Choroid plexus epithelial cell (primary cell): Measurements from ENCODE around the gene RTL1.

ENCODE experiments used
- DNase-seq: peaks from one replicate; pipeline ENCODE4 v3.0.0-alpha.2; 2010; ENCODE audit warnings: low read depth
- H3K4me3 ChIP-seq: 2 replicates; pipeline ENCODE4 v1.5.1; 2011; ENCODE audit warnings: low read depth, mild to moderate bottlenecking, control low read depth, low read length, moderate library complexity
- TF ChIP-seq, protein P1 (sequence below): conservative IDR thresholded peaks from 2 replicates; pipeline ENCODE4 v1.5.1; 2011; ENCODE audit warnings: low read depth, mild to moderate bottlenecking, control low read depth, inconsistent platforms, low read length, moderate library complexity

Gene RTL1

DNA sequence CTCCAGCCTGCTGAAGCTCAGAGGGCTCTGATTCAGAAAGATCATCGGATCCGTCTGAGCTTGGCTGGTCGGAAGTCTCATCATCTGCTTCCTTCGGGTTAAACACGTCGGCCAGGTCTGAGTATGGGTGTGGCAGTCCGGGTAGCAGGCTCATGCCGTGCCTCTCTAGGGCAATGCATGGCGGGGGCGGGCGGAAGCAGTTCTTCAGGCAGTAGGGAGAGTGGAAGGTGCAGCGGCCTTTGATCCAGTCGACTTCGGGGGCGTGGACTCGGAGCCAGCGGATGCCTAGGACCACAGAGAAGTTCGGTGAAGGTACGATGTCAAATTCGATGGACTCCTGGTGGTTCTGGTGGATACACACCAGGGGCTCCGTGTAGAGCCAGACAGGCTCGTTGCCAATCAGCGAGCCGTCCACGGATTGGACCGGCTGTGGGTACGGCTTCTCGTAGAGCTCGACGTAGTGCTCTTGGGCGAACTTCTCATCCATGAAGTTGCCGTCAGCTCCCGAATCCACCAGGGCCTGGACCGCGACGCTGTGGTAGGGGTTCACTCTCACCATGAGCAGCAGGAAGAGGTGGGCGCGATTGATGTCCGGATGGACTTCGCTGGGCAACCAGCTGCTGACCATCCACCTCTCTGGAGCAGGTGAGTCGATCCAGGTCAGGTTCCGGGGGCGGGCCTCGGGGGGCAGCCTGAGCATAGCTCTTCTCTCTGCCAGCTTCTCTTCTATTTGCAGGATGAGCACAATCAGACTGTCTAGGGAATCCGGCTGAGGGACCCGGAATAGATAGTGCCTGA is 20.3 kb downstream of the RTL1 start:
- no peak overlapping the region for H3K4me3 ChIP-seq
- no peak for DNase-seq
- TF ChIP-seq, protein P1, sequence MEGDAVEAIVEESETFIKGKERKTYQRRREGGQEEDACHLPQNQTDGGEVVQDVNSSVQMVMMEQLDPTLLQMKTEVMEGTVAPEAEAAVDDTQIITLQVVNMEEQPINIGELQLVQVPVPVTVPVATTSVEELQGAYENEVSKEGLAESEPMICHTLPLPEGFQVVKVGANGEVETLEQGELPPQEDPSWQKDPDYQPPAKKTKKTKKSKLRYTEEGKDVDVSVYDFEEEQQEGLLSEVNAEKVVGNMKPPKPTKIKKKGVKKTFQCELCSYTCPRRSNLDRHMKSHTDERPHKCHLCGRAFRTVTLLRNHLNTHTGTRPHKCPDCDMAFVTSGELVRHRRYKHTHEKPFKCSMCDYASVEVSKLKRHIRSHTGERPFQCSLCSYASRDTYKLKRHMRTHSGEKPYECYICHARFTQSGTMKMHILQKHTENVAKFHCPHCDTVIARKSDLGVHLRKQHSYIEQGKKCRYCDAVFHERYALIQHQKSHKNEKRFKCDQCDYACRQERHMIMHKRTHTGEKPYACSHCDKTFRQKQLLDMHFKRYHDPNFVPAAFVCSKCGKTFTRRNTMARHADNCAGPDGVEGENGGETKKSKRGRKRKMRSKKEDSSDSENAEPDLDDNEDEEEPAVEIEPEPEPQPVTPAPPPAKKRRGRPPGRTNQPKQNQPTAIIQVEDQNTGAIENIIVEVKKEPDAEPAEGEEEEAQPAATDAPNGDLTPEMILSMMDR = no peak

DNA sequence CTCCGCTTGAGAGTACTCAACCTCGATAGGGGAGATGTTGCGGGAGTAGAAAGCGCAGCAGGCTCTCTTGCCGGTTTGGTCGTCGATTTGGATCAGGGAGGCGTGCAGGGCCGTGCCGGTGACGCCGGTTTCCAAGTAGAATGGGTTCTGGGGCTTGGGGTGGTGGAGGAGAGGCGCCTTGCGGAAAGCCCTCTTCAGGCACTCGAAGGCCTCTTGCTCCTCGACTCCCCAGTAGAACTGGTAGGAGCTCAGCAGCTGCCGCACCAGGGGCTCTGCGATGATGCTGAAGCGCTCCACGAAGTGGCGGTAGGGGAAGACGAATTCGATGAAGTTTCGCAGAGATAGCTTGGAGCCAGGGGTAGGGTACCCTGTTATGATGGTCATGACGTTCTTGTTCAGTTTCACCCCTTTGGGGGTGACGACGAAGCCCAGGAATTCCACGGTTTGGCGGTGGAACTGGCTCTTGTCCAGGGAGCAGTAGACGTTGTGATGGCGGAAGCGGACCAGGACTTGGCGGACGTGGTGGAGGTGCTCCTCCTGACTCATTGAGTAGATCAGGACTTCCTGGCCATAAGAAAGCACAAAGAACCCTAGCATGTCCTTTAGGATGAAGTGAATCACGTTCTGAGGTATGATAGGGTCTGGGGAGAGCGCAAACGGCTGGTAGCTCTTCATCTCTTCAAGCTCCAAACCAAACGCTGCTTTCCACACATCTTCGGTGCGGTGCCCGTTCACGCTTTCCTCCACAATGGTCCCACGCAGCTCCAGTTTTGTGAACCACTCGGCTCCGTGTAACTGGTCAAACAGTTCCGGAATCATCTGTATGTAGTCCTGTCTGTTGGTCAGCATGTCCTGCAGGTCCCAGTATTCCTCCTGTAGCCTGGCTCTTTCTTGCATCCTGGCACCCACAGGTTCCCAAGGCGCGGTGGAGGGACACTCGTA is 21.2 kb downstream of the RTL1 start:
- DNase-seq = no peak
- no peak overlapping the region for H3K4me3 ChIP-seq
- TF ChIP-seq, protein P1 = no peak

DNA sequence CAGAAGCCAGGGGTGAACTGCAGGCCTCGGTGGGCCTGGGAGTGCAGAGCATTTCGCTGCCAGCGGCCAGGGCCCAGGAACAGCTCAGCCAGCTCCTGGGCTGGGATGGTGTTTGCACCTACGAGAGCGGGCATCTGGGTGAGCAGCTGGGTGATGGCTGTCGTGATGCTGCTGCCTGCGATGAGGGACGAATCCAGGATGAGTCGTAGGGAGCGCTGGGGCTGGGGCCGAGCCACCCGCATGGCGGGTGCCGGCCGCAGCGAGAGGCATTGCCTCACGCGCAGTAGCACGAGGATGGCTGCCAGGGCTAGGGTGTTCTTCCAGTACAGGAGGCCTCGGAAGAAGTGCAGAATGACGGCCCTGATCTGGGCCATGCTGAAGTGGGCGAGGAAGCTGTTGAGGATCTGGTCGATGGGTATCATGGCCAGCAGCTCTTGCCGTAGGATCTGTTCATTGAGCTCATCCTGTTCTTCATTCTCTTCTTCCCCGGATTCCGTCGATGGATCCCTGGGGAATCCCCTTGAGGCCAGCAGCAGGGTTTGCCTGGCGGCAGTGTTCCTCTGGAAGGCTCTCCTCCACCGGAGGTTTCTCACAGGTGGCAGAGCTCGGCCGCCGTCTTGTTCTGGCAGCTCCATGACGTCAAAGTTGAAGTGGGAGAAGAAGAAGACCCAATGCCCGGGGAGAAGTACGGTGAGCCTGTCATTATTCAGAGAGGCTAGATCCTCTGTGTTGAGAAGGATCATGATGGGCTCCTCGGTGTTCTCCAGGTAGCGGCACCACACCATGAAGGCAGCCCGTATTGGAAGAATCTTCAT is 22.1 kb downstream of the RTL1 start:
- no peak for DNase-seq
- no peak overlapping the region for H3K4me3 ChIP-seq
- TF ChIP-seq, protein P1 = no peak

DNA sequence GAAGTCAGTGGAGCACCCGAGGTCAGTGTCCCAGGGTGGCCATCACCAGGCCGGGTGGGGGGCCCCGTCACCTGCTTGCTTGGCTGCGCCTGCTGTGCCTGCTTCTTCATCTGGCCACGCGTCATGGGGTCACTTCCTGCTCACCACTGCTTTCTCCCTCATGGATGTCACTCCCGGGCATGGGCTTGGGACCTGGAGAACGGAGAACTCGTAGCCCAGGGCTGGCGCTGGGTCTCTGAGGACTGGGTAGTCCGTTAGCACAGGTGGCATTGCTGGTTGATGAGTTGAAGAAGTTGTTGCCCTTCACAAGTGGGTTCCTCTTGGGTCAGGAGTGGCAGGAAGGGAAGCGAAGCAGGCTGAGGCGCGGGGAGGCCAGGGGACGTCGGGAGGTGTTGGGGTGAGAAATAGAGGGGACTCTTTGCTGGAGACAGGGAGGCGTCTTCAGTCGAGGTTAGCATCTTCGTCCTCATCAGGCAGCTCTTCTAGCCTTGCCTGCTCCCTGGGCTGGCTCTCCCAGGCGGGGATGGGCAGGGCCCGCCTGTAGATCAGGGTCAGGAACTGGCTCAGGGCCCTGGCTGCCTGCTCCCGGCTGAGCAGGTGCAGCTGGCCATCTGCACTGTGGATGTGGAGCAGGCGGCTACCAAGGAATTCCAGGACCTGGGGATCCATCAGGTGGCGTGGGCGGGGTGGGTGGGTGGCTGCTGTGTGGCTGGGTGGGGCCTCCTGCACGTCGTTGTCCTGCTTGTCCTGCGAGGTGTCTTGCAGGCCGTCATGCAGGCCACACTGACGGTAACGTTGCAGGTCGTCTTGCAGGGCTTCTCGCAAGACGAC is 23.0 kb downstream of the RTL1 start:
- DNase-seq = no peak

DNA sequence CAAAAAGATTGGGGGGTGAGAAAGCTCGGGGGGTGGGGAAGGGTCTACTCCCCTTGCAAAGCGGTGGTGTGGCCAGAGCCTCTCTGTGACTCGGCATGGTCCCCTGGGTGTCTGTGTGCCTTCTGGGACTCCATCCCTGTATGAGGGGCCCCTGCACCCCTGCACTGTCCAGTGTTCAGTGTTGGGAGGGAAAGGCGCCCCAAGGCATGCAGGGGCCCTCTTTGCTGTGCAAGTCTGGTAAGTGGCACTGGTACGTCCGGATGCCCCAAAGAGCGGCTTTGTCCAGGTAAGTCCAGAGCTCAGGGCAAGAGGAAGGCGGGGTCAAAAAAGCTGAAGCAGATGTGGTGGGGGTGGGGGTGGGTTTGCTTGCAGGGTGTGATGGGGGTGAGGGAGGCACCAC is 23.7 kb downstream of the RTL1 start:
- TF ChIP-seq, protein P1 = no peak
- no peak for DNase-seq
- no peak overlapping the region for H3K4me3 ChIP-seq

More for the DNA sequence above, 23.0 kb downstream of the RTL1 start:
- H3K4me3 ChIP-seq = no peak overlapping the region
- TF ChIP-seq, protein P1 = no peak

DNA sequence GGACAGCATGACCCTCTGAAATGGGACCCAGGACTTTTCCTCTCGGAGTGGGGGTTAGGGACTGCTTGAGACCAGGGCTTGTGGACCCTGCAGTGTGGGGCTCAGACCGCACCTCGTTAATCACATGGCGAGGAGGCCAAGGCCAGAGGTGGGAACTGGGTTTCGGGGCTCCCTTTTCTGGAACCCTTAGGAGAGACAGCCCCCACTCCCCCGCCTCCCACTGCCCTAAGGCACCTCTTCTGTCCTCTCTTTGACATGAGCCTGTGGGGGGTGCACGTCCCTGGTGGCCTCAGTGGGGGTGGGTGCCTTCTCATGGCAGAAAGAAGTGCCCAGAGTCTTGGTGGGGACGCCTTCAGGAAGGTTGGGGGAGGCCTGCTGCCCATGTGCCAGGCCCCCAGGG is 24.3 kb downstream of the RTL1 start:
- TF ChIP-seq, protein P1 = no peak
- H3K4me3 ChIP-seq = no peak overlapping the region
- no peak for DNase-seq
